RPMI8226 (cell line): ENCODE measurements around the gene CTNNA3.

Source experiments
- DNase-seq: peaks from one replicate; pipeline ENCODE4 v3.0.0-alpha.2; 2015

CTNNA3 gene

GRCh38 chr10:66927251-66927935, 768.6 kb downstream of the CTNNA3 start:
- DNase-seq: no peak

DNA sequence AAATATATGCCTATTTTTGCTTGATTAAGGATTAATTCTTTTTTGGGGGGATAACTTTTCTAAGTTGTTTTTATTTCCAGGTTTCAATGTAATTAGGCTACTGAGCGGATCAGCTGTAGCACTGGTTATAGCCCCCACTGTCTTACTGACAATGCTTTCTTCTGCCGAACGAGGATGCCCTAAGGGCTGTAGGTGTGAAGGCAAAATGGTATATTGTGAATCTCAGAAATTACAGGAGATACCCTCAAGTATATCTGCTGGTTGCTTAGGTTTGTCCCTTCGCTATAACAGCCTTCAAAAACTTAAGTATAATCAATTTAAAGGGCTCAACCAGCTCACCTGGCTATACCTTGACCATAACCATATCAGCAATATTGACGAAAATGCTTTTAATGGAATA, 769.2 kb downstream of the CTNNA3 start:
- no peak for DNase-seq

- peak; percentile 81 for DNase-seq
These were observed 769.9 kb downstream of the CTNNA3 start, which contains the start of gene LRRTM3 for GRCh38 chr10:66925896-66926715. Gene LRRTM3 (plus strand): TSS chr10:66926036.

DNA sequence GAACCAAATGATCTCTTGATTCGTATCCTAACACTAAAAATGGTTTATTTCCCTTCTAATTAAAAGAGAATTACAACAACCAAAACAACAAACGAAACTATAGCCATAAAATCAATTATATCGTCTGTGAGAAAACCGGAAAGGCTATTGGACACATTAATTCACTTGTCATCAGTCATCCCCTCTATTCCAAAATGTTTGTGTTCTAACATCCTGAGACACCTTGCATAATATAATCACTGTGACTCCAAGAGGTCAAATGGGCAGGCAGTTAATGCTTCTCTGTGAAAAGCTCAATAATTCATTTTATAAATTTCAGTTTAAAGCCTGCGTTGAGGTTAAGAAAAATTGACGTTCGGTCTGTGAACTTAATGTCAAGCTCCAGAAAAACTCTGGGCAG, 770.6 kb downstream of the CTNNA3 start:
- DNase-seq: no peak

GRCh38 chr10:66924674-66925345, 771.2 kb downstream of the CTNNA3 start:
- no peak for DNase-seq

- no peak for DNase-seq
These were observed 776.7 kb downstream of the CTNNA3 start for GRCh38 chr10:66919248-66919647.

DNA sequence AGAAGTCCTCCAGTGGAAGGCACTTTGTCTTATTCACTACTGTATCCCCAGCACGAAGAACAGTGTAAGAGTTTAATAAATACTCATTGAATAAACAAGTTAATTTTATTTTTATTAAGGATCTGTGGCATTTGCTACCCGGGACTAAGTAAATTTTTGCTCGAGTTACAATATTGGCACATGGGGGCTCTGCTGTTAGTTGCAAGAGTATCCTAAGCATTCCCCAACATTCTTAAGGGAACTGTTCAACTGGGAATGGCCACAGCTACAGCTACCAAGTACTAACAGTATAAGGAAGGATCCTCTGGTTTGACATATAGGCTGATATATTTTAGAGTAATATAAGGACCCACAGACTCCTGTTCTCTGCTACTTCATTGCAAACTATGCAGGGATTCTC, 778.9 kb downstream of the CTNNA3 start:
- DNase-seq: no peak

DNA sequence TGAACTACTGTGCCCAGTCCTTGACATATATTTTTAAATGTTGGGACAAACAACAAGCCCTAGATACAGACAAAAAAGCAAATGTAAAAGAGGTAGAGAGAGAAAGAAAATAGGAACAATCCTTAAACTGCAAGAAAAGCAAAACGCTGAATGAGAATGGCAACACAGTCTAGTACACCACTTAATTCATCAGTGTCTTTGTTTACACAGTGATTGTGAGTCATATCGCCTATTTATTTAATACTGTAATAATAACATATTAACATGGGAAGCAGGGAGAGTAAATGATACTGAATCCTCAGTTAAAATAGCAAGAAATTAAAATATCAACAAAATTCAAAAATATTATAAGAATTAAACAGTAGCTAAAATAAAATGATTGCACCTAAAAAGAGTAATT, 780.0 kb downstream of the CTNNA3 start:
- DNase-seq: no peak

DNA sequence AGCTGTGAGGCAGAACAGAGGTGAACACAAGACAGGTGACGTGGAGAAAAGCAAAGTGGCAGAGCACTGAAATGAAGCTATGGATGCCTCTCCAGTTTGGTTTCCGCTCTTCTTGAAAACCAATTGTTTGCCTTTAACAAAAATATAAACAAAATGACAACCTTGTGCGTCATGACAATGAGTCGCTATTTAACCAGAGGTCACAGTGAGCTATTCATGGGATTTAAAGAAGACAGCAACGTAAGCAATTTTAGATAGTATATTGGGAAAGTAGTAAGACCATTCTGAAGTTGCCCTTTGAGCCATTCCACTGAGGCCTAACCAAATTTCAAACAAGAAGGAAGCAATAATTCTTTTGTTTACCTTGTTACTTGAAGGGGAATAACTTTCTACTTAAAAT, 785.3 kb downstream of the CTNNA3 start:
- DNase-seq: no peak

GRCh38 chr10:66892871-66893270, 803.1 kb downstream of the CTNNA3 start:
- no peak for DNase-seq

GRCh38 chr10:66888237-66888636, 807.8 kb downstream of the CTNNA3 start:
- no peak for DNase-seq

DNA sequence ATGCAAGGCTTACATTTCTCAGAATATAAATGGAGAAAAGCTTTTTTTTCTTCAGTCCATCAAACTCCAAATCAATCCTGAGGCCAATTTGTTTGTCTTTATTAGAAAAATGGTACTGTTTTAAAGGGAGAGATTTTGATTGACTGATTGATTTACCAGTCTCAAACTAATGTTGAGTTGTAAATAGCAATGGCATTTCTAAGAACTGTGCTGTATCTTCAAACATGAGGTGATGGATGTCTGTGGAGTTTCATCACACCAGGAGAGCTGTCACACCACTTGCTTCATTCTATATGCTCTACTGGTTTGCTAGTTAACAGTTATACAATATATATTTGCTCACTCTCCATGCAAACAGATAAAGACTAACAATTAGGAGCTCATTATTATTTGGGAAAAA, 809.1 kb downstream of the CTNNA3 start:
- DNase-seq: no peak

DNA sequence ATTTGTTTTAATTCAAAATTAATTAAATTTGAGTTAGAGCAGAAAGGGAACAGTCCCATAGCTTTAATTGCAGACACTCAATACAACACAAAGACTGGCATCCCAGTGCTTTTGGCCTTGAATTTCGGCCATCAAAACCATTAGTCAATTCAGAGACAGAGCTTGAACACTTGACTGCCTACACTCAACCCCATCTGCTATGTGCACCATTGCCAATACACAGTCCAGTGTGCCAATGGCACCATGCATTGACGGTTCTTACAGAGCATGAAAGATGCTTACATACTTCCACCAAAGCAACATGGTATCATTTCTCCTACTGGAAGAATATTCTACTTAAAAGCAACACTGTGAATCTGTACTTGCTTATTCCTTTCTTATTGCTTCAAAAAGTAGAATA, 813.7 kb downstream of the CTNNA3 start:
- DNase-seq: no peak

GRCh38 chr10:66881814-66882213, 814.2 kb downstream of the CTNNA3 start:
- DNase-seq: no peak

DNA sequence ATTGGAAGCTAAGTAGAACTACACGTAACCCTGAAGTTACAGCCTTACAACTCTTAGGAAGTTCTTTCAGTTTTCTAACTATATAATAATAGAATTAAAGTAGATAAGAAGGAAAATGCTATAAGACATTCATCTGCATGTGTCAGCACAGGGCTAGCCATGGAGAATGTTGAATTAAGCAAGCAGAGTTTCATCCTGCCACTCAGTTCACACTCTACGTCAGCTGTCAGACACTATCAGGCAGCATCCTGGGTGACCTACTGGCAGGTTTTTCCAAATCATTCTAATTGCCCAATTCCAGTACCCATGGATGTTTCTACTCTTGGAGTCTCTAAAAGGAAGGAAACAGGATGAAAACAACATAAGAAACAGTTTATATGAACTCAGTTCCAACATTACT, 815.2 kb downstream of the CTNNA3 start:
- no peak for DNase-seq

GRCh38 chr10:66880292-66880691, 815.7 kb downstream of the CTNNA3 start:
- DNase-seq: no peak

DNA sequence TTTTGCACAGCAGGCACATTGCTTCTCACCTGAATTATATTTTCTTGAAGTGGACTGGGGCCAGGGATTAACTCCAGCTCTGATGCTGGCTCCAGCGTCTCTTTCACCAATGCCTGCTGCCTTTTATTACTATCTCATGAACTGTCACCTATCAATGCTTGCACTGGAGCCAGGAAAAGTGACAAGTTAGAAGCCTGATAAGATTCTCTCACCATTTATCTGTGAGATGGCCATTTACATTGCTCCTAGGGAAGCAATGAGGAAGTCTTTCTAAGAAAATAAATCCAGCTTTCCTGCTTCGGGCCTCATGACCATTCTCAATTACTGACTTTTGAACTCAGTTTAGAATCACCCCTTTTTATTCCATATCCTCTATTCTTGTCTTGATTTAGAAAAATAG, 818.6 kb downstream of the CTNNA3 start:
- DNase-seq: no peak

- DNase-seq: no peak
These were observed 826.4 kb downstream of the CTNNA3 start for GRCh38 chr10:66869635-66870034.

- no peak for DNase-seq
These were observed 833.2 kb downstream of the CTNNA3 start for GRCh38 chr10:66862687-66863258.

DNA sequence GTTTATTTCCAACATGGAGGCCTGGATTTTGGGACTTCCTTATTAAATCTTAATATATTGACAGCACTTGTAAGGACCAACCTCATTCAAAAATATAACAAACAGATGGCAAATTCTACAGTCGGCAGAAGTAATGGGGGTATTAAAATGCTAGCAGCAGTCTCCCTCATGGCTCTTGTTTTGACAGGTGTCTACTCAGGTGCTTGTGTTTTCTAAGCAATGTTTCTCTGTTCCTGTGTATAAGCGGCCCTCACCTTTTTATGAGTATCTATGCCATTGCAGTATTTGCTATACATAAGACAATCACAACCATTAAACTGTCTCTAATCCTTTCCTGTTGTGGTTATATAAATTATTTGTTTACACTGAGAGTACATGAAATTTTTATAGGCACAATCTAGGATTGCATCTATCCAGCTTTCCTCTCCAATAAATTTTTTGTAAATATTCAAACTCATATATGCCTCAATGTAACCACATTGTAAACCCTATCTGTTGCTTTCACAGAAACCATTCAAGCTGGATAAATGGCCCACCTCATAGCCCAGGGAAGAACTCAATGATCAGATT, 835.5 kb downstream of the CTNNA3 start:
- peak; percentile 12 for DNase-seq

GRCh38 chr10:66852811-66853210, 843.2 kb downstream of the CTNNA3 start:
- no peak for DNase-seq

DNA sequence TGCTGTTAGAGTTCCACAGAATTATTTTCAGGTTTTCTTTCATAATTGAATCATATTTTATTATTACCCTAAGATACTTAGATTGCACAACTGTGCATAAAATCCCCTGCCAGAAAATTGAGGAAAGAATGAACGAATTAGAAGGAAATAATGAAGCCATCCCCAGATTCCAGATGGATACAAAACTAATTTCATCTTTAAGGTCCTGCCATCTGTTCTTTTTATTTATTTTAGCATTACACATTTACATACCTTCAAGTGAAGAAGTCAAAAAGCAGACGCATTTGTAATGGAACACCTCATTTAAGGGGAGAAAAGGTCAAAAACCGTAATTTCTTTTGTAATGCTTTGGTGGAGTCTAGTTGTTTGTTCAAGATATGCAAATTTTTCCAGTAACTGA, 847.1 kb downstream of the CTNNA3 start:
- no peak for DNase-seq
